NT2/D1 (cell line): Measurements from ENCODE around the gene UBAP1.

Experiments used
- SUZ12 ChIP-seq: IDR thresholded peaks from 2 replicates; pipeline ENCODE4 v1.6.1; 2011; ENCODE audit not compliant: insufficient read length, insufficient read depth; ENCODE audit errors: extremely low read depth
- YY1 ChIP-seq: IDR thresholded peaks from 2 replicates; pipeline ENCODE4 v1.6.1; 2011; ENCODE audit not compliant: insufficient read length, insufficient read depth

DNA sequence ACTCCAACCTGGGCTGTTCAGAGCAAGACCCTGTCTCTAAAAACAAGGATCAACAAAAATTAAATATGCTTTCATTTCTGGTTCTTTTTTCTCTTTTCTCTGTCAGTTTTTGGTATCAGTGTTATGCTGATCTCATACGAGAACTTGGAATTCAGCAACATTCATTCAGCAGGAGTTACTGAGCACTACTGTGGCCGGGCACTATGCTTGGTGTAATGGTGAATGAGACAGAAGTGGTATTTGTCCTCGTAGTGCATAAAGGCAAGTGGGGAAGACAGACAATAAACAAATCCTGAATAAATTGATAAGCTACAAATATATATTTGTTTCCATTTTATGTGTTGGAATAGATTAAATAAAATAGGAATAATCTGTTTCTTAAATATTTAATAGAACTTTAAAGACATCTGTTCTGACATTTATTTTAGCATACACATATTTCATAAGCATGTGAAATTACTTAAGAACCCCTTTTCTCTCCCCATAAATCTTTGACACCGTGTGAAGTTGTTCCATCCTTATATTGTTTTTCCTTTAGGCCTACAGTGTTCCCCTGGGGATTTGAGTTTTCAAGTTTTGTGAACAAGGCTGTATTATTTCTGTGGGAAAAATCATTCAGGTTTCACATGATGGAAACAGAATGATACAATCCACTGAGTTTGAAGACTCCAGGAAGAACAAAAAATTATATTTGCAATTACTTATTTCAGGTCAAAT is 24.6 kb downstream of the UBAP1 start:
- no peak for TF ChIP-seq YY1
- no peak for TF ChIP-seq SUZ12
